ENCODE measurements around the gene RAE1.

RAE1 gene

GRCh38 chr20:57401565-57401918, 50.5 kb downstream of the RAE1 start:
- no peak for DNase-seq

DNA sequence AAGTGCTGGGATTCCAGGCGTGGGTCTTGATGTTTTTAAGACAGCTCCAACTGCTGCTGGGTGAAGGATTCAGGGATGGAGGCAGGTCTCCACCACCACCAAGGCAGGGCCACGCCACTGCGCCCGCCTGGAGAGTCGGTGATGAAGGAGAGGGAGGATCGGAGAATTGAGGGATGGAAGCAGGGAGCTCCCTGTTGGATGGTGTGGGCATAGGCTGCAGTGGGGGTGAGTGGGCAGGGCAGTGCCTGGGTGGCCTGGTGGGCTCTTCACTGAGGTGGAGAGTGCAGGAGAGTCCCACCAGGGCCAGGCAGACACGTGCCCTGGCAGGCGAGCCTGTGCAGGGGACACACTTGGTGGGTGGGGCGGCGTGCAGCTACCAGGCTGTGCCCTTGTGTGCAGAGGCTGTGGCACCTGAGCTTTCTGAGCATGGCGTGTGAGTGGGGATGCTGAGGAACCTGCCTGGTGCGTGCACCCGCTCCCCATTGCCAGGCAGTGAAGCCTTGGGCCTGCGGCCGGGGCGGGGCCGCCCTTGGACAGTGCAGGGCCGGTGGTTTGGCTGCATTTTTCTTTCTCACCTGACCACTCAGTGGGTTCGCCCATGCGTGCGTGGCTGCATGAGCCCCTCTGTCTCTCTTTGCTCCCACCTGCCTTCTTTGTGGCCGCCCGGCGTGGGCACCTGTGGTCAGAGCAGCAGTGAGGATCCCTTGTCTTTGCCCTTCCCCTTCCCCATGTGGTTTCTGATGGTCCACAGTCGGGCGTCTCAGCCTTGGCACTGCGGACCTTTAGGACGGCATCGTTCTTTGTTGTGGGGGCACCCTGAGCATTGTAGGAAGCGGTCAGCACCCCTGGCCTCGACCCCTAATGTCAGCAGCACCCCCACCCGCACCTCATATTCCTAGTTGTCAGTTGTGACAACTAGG, 51.4 kb downstream of the RAE1 start:
- DNase-seq = no peak

DNA sequence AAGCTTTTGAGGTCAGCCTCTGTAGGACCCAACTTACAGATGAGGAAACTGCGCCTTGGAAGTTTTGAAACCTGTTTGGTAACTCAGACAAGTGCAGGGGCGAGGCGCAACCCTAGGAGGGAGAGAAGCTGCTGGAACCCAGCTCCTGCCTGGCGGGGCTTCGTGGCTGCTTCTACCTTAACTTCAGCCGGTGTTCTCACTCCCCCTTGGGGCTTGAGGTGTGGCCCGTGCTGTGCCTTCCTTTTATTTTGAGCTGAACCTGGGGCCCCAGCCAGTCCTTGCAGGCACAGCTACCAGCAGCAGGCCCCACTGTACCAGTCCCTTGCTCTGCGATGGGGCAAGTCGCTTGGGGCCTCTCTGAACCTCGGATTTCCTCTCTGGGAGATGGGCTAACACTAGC, 52.2 kb downstream of the RAE1 start:
- no peak for DNase-seq

DNA sequence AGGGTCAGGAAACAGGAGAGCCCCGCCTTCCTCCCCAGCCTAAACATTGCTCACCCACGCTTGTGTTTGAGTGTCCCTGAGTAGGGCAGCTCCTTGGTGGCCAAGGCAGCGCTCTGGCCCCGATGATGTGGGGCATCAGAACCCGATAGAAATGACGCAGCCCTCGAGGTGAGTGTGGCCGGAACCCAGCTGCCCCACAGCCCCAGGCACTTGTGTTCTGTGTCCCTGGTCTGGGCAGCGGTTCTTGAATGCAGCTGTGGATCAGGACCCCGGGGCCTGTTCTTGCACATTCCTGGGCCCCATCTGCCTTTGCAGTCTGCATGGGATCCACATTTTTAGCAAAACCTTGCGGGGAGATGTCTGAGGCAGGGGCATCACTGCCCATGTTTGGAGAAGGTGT, 53.0 kb downstream of the RAE1 start:
- DNase-seq = no peak

GRCh38 chr20:57404419-57405072, 53.5 kb downstream of the RAE1 start:
- DNase-seq = no peak

GRCh38 chr20:57405236-57406016, 54.4 kb downstream of the RAE1 start:
- DNase-seq = no peak

GRCh38 chr20:57407541-57407956, 56.5 kb downstream of the RAE1 start:
- no peak for DNase-seq

GRCh38 chr20:57408131-57408530, 57.1 kb downstream of the RAE1 start:
- DNase-seq = no peak

- DNase-seq = no peak
Measured at GRCh38 chr20:57408536-57409233, 57.6 kb downstream of the RAE1 start.

- DNase-seq = peak; percentile 35
Measured at GRCh38 chr20:57409316-57409671, 58.2 kb downstream of the RAE1 start.

DNA sequence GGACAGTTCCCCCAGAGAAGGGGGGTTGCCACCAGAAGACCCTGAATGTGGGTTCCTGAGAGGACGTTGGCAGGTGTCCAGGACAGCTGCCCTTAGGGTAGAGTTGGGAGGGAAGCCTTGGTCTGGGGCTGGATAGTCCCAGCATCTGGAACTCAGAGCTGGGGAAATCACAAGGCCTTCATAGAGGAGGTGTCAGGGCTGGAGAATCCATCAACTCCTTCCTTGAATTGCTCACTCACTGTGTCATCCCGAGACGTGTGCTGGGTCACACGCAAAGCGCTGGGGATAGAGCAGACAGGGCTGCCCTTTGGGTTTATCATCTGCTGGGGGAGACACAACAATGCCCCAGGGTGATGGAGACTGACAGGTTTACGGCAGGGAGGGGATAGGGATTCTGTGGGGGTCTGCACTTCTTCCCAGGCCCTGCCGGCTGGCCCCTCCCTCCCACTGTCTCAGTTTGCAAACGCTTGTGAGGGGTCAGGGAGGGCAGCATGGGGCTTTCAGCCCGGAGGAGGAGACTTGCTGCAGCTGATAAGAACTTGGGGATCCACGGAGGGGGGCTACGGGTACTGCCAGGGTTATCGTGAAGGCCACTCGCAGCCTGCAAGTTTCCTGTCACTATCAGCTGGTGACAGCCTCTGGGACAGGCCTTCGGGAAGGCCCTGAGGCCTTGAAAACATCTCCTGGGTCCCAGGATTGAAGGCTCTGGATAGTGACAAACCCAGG, 58.8 kb downstream of the RAE1 start:
- peak; percentile 95 for DNase-seq

- DNase-seq = peak; percentile 59
Measured at GRCh38 chr20:57410398-57410920, 59.4 kb downstream of the RAE1 start.

GRCh38 chr20:57410924-57411323, 59.9 kb downstream of the RAE1 start:
- no peak for DNase-seq

- DNase-seq = no peak
Measured at GRCh38 chr20:57411406-57412283, 60.6 kb downstream of the RAE1 start.

GRCh38 chr20:57412347-57413029, 61.4 kb downstream of the RAE1 start:
- peak; percentile 62 for DNase-seq

GRCh38 chr20:57413986-57414385, 62.9 kb downstream of the RAE1 start:
- no peak for DNase-seq

GRCh38 chr20:57414867-57415592, 64.0 kb downstream of the RAE1 start:
- peak; percentile 98 for DNase-seq

GRCh38 chr20:57415771-57416170, 64.7 kb downstream of the RAE1 start:
- peak; percentile 54 for DNase-seq

- no peak for DNase-seq
Measured at GRCh38 chr20:57416296-57417022, 65.4 kb downstream of the RAE1 start.

All from hematopoietic multipotent progenitor cell treated with erythropoietin and hydrocortisone succinate and interleukin-3 and kit ligand, for 6 days (in vitro differentiated cells).